Ureter (tissue), 1 donor: ENCODE measurements around the gene ALG2. TPM values are rescaled to one million over a fixed set of nuclear protein-coding genes. Genes with fewer than 3 reads are reported as not detected.

Source experiments
- DNase-seq: peaks from one replicate; pipeline ENCODE4 v3.0.0-alpha.2; 2020; ENCODE audit warnings: low spot score
- total RNA-seq: library from RNA; stranded (reverse); gene quantifications from one replicate; pipeline ENCODE4 v1.2.4, GENCODE V29; 2023
- donor health status: DM: yes; HTN: yes; CAD: no.

ALG2 gene
- total RNA-seq, 1 donor from 2014 or later: 46.5 TPM

DNA sequence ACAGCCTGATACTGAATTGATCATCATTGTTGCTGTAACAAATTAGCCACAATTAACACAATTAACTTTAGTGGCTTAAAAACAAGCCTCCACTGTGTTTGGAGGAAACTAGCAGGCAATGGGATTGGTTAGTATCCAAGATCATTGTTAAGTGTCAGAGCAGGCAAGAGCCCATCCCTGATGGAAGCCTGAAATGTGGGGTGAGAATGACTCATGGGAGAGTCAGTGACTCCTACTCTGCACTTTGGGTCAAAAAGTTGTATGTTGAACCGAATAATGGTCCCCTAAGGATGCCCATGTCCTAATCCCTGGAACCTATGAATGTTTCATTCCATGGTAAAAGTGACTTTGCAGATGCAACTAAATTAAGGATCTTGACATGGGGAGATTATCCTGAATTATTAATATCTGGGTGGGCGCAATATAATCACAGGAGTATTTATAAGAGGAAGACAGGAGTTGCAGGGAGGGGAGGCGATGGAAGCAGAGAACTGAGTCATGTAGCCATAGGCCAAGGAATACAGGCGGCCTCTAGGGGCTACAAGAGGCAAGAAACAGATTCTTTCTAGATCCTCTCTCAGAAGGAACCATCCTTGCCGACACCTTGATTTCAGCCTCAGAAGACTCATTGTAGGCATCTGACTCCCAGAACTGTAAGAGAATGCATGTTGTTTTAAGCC, 28.8 kb downstream of the ALG2 start:
- no peak for DNase-seq

DNA sequence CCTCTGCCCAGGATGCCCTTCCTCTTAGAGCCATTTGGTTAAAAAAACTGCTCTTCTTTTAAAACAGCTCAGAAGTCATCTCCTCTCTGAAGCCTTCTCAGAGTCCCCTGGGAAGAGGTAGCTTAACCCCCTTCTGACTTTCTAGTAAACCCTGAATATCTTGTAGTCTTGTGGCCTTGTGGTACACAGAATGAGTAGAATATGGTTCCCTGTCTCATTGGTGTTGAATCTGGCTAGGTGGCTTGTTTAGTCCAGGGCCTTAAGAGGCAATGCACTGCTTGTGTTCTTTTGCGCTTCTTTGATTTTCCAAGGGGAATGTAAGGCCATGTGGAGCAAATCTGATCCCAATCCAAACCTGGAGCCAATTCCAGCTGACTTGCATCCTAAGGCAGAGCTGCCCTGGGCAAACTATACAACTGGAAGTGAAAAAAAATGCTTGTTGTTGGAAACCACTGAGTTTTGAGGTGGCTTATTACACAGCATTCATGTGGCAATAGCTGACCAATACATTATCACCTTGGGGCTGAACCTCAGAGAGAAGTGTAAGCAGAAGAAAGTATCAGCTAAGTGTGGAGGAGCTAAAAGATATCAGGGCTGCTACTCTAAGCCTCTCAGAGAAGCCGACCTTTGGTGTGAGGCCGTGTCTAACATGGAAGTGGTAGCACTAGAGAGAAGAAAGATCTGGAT, 31.0 kb downstream of the ALG2 start:
- DNase-seq: no peak

DNA sequence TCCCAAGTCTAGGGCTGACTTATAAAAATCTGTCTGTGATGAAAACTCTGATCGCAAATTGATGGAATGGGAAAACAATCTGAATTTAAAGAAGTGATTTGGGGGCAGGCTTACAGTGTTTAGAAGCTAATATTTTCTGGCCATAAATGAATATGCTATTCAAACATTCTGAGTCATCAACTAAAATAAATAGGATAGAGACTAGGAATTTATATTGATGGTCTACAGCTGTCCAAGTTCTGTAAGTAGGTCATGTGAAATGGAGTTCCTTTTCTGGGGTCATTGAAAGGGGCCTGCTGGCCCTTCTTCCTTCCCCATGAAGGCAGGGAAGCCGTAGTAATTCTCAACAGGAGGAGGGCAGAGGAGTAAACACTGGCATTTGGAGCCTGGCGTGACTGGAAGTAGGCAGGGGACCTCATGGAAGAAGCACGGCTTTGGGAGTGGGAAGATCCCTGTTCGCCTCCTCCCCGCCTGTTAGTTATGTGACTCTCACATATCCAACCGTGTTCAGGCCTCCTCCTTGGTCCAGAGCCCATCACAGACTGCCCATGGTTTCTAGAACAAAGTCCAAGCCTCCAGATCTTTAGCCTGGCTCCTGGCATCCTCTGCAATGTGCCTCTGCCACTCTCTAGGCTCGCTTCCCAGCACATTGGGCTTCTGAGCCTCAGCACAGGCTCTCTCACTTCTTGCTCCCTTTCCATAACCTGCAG, 31.7 kb downstream of the ALG2 start:
- DNase-seq: no peak

DNA sequence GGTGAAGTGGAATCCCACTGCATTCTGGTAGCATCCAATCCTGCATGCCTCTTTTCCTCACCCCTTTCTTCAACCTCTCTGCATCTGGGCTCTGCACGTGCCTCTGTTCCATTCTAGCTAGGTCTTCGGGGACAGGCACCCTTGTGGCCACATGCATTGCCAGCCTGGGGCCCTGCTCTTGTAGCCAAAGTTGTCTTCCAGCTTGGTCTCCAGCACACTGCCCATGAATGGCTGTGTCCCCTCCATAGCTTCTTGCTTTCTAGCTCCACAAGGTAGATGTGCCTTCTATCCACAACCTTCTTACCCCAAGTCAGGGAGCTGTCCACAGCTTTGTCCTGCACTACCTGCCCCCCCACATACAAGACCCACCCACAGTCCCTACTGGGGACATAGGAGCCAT, 32.6 kb downstream of the ALG2 start:
- no peak for DNase-seq

DNA sequence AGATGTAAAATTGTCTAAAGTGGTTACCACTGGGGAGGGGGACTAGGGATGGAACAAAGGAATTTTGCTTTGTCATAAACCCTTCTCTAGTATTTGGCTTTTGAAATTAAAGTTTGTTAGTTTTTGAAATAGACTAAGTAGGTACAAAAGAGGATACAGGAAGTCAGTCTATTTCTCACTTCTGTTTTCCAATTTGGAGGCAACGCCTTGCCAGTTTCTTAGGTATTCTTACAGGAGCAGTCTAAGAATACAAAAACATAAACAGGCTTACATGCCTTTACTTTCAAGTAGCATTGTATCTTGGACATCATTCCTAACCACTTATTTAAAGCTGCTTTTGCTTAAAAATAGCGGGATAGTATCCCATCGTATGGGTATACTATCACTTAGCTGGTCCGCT, 34.4 kb downstream of the ALG2 start:
- DNase-seq: no peak

DNA sequence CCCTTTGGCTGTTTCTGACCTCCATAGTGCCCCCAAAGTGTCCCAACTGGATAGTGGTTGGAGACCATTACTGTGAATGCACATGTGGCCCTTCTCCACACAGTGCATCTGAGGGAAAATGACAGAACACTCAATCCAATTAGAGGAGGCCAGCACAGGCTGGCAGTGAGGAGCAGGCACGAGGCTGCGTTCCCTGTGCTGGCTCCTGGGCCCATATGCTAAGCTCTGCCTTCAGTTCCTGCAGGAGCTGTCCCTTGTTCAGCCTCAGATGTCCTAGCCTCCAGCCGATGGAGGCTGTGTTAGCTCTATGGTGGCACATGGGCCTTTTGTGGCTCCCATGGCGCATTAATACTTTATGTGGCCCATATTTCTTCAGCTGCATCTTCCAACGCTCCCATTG, 35.8 kb downstream of the ALG2 start:
- no peak for DNase-seq

DNA sequence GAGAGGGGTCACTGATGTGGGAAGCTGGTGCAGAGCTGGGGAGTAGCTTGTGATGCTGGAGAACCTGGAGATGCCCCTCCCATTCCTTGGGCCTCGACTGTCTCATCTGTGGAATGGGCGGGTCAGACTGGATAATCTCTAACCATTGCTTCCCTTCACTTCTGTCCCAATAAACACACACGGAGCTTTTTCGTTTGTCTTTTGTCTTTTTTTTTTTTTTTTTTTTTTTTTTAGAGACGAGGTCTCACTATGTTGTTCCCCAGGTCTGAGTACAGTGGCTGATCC, 36.5 kb downstream of the ALG2 start:
- DNase-seq: no peak

DNA sequence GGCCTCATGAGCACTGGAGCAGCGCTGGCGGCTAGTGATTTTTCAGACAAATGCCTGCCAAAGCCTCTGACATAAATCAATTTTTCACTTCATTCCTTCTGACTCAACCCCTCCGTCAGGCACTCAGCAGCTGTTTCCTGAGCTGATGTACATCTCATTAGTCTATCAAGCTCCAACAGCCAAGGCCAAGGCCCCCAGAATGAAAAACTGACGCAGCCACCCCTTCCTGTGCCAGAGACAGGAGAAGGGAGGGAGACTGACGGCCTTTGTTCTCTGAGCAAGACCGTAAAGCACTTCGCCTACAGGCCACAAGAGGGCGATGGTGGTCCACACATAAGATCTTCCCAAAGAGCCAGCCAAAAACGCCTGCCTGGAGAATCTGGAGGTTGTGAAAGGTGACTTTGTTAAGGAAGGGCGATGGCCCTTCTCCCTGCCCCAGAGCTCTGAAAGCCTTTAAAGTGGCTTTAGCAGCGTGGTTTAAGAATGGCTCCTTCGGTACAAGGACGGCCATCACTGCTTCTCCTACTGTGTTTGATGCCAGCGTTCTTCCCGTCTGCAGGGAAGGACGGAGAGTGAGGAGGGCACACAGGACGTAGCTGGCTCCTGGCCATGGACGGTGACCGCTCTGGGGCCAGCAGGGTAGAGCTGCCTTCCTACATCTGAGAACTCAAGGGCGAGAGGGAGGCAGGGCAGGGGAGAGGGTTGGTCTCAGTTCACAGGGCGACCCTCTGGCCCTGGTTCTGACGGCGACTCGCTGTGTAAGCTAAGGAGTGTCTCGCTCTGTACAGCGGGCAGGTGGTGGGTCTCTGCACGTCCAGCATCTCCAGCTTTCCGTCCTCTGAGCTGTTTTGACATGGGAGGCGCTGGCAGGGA, 37.0 kb downstream of the ALG2 start:
- DNase-seq: peak; percentile 86

DNA sequence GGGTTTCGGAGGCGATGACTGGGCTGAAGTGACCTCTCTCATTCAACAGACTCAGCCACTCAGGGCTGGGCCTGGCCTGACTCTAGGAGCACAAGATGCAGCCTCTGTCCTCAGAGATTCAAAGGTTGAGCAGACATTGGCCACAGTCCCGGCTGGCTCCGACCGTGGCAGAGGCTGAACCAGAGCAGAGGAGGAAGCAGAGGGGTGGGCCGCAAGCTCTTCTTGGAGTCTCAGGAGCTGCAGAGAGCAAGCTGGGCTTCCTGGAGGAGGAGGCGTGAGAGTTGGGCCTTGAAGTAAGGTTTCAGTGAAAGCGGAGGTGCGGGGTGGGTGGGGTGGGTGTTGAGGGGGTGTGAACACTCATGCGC, 37.6 kb downstream of the ALG2 start:
- DNase-seq: no peak

DNA sequence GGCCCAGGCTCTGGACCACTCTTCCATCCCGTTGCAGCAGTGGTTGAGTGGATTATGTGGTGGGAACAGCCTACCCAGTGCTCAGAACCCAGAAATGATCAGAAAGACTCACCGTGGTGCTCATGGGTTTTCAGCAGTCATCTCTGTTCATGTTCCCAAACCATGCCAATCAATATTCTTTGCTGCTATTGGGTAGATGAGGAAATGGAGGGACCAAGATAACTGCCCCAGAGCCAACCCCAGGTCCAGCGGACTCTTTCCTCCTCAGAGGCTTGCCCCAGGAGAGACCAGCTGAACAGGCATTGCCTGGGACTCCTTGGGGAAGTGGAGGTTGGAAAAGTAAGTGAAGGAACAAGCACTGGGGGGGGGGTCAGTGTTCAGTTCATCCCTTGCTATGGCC, 38.1 kb downstream of the ALG2 start:
- DNase-seq: no peak

DNA sequence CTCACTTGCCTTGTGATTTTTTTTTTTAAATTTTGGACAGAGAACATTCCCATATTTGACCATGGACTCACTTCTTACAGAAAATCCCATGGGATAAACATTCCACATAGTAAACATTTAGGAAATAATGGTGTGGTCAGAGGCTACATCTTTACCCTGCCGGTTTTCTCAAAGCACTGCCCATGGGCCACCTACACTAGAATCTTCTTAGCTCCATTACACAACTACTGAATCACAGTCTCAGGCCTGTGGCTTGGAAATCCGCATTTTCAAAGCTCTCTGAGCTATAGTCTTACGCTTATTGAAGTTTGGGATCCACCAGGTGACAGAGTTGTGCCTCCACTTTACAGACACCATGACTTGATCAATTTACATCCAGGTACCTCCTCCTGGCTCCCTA, 39.4 kb downstream of the ALG2 start:
- DNase-seq: no peak

DNA sequence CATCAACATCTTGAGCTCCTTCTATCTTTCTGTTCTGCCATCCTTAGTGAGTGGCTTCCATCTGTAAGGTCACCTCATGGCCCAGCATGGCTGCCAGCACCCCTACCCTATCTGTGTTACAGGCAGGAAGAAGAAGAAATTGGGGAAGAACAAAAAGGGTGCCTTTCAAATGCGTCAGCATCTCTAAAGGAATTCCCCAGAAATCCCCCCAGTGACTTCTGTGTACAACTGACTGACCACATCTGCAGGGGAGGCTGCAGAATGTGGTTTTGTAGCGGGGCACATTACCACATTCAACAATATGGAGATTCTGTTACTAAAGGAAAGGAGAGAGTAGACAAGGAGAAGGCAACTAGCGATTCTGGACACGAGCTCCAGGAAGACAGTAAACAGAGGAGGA, 40.1 kb downstream of the ALG2 start:
- DNase-seq: no peak

DNA sequence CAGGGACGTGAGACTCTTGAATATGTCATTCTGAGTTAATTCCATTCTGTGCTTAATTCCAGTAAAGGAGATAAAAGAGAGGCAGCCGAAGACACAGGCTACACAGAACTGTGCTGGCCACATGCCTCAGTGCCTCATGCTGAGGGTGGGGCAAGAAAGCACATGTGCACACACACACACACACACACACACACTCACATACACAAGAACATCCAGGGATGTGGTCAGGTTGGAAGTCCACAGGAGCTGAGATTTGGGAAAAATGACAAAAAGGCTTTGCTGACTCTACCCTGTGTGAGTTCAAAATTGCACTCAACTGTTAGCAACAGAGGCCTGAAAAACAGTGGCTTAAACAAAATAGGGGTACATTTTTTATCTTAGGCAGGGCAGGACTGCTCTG, 40.5 kb downstream of the ALG2 start:
- no peak for DNase-seq

DNA sequence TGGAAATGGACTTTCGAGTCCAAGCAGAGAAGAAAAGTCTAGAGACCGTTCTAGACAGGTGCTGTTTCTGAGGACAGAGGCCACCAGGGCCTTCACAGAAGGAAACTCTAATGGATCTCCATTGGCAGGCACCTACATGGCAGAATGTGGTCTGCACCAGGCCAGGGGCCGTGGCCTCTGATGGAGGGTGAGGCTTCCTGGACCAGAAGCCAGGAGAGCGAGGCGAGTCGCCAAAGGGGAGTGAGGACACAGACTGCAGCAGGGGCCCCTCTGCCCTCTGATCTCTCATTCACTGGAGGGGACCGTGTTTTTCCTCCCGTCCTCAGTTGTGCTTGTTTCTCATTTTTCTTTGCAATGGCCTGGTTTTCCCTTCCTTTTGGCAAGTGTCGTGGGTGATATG, 41.1 kb downstream of the ALG2 start:
- no peak for DNase-seq

DNA sequence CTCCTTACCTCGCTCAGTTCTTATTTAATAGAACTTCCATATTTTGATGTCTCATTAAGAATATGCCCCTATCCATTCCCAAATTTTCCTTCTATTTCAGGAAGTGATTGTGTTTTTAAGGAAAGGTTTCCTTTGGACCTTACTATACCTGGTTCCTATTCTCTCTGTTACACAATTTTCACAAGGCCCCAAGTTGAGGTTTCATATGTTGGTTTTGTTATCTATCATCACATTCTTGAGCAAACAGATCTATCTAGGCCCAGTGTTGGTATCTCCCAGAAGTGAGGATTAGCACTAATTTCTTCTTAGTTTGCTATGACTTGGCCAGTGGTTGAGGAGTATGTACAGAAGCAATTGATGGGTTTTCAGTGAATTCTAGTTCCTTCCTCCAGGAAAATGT, 41.5 kb downstream of the ALG2 start:
- DNase-seq: no peak

DNA sequence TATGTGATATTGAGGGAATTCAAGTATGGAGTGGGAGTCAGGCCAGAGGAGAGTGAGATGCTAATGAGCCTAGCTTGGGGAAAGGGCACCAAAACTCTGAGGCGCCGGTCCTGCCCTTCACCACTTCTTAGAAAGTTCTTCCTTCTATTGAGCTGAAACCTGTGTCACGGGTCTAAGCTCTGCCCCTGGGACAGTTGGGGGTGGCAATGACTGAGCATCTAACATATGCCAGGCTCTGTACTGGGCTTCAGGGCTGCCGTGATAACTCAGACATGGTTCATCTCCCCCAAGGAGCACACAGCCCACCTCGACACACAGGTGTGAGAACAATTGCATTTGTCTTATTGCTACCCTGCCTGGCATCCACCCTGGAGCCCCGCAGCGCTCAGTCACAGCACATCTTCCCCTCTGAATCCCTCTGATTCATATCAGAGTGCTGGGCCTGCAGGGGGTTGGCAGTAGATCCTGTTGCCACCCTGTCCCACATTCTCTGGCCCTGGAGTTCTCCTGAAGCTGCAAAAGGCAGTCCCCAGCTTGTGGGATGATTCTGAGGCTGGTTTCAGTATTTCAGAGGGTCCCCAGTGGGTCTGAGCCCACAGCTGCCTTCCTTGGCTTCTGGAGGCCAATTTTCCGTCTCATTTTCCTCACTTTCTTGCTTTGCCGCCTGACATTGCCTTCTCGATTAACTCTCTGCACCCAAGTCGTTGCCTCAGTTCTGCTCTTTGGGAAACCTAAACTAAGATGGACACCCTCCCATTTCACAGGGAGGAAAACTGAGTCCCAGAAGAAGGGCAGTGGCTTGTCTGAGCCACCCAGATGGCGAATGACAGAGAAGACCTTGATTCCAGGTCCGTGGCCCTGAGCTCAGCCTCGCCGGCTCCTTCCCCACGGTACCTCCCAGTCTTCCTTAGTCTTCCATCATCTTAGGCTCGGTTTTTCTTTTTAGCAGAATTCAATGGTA, 42.5 kb downstream of the ALG2 start:
- no peak for DNase-seq

DNA sequence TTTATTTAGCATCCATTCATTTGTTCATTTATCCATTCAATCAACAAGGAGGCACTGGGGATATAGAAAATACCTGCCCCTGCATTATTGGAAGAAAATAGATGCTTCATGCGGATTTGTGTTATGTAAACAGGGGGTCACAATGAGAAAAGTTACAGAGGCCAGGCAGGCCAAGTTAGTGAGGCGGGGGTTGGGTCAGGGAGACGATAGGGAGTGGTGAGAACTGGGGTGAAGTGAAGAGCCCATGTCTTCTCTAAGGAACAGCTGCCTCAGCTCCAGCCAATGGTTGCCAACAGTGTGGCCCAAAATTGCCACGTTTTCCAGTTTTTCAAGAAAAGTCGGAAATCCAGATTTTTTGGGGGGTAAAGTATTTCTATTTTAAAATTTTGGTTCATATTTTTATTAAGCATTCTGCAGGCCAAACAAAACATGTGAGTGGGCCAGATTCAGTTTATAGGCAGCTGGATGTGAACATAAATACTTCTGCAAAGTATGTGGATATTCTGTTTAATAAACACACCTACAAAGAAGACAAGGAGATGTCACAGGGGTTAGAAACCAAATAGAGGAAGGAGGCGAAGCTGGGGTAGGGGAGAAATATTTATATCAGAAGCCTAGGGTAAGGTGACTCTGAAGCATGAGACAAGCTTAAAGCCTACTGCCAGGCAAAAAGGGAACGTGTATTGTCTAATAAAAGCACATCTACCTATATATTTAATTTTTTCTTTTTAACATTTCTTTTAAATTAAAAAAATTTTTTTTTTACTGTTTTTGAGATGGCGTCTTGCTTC, 44.0 kb downstream of the ALG2 start:
- DNase-seq: no peak

DNA sequence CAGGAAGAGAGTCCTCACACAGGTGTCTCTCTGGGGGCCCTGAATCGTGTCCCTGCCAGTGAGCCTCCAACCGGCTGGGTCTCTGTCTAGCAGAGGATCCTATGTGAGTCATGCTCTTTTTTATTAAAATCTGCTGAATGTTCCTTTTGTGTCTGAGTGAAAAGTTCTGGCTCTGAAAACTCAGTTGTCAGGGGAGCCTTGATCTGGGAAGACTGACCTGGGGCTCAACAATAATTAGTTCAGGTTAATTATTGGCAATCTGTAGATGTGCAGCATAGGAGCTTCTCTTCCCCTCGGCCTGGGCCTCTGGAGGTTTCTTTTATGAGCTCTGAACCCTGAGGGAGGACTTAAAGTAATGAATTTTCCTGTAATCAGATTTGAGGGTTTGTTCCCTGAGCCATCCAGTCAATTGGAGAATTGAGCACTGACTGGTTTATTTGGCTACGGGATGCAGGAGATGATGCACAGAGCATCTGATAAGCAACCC, 45.2 kb downstream of the ALG2 start:
- DNase-seq: no peak

DNA sequence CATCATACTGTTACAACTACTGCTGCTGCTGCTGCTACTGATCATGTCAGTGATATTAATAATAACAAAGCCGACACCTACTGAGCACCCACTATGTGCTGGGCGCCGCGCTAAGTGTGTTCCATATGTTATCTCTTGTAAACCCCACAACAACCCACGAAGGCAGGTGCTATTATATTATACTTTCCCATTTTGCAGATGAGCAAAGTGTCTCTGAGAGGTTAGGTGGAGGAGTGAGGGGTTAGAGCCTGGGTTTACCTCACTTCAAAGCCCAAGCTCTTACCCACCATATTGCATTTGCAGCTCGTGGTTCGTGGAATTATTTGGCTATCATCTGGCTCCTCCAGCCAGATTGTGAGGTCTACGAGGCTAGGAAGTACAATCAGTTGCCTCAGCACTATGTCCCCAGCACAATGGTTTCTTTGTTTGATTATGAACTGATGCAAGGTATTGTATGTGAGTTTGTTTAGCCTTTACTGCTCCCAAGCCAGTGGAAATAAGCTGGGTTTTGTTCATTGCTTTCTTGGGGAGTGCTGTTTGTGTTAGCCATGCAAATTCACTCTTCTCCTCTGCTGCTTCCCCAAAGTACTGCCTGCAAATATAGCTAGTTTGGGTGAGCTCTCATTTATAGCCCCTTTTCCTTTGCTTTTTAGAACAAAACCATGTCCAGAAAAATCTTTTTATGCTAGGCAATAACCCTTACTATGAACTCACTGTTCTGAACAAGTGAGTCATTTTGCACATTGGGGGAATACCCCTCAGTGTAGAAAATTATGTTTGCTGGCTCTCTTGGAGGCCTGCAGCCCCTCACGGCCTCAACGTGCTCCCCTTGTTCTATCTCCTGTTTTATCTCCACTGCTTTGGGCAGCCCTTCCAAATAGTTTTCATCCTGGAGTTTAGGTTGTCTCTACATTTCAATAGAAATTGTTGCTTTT, 47.9 kb downstream of the ALG2 start:
- no peak for DNase-seq
